AG09309 (cell line): ENCODE data around the gene FTCDNL1.
A peak's percentile ranks its signal among the peaks of the same experiment; 100 is the strongest.

ENCODE experiments used
- DNase-seq: peaks from one replicate; pipeline ENCODE4 v3.0.0-alpha.2; 2010; ENCODE audit warnings: low read depth
- H3K4me3 ChIP-seq: 2 replicates; pipeline ENCODE4 v1.5.1; 2011; ENCODE audit warnings: mild to moderate bottlenecking, low read depth, low read length, moderate library complexity; ENCODE audit not compliant: control insufficient read depth
- CTCF ChIP-seq: IDR thresholded peaks from 2 replicates; pipeline ENCODE4 v1.5.1; 2011; ENCODE audit warnings: mild to moderate bottlenecking, low read depth, low read length, inconsistent platforms; ENCODE audit not compliant: insufficient read depth, control insufficient read depth; ENCODE audit errors: missing control alignments

FTCDNL1 gene

GRCh38 chr2:199850718-199851500 is at the start of gene FTCDNL1:
TSS of gene FTCDNL1 (minus strand) at chr2:199851192. CDS start at chr2:199848962, 2,230 bp downstream.
- DNase-seq, result no peak
- H3K4me3 ChIP-seq, result peak within 1 kb of the TSS; percentile 61
- peak; percentile 66 for TF ChIP-seq CTCF

GRCh38 chr2:199896617-199897016 is 45.6 kb upstream of the FTCDNL1 start:
- no peak overlapping the region for H3K4me3 ChIP-seq
- TF ChIP-seq CTCF, result no peak
- no peak for DNase-seq

- no peak for DNase-seq
- no peak for TF ChIP-seq CTCF
Measured at GRCh38 chr2:199895406-199895805, 44.4 kb upstream of the FTCDNL1 start.

GRCh38 chr2:199883474-199884212 is 32.7 kb upstream of the FTCDNL1 start:
- H3K4me3 ChIP-seq, result no peak overlapping the region
- no peak for TF ChIP-seq CTCF
- DNase-seq, result no peak

More at GRCh38 chr2:199895406-199895805, 44.4 kb upstream of the FTCDNL1 start:
- H3K4me3 ChIP-seq, result no peak overlapping the region

GRCh38 chr2:199882667-199883066 is 31.7 kb upstream of the FTCDNL1 start:
- TF ChIP-seq CTCF, result no peak
- no peak for DNase-seq
- H3K4me3 ChIP-seq, result no peak overlapping the region

- no peak for DNase-seq
- no peak for TF ChIP-seq CTCF
- no peak overlapping the region for H3K4me3 ChIP-seq
Measured at GRCh38 chr2:199875400-199875799, 24.4 kb upstream of the FTCDNL1 start.
